Activated T-cell treated with anti-CD3 and anti-CD28 coated beads, Interleukin-2, amount 50 U/mL, for 24 hours (primary cell): Measurements from ENCODE around the gene MGAT4C.

ENCODE experiments used
- DNase-seq: peaks from one replicate; pipeline ENCODE4 v3.0.0-alpha.2; 2020
- H3K27ac Mint-ChIP-seq: 2 replicates; pipeline ENCODE4 v1.8.0; 2020; ENCODE audit warnings: mild to moderate bottlenecking, mixed read lengths
- H3K27me3 Mint-ChIP-seq: 2 replicates; pipeline ENCODE4 v1.8.0; 2020; ENCODE audit warnings: mixed read lengths
- H3K36me3 Mint-ChIP-seq: 2 replicates; pipeline ENCODE4 v1.8.0; 2020; ENCODE audit warnings: low read depth, mixed read lengths
- H3K4me1 Mint-ChIP-seq: 2 replicates; pipeline ENCODE4 v1.8.0; 2020; ENCODE audit warnings: low read depth, mixed read lengths
- H3K4me3 Mint-ChIP-seq: 2 replicates; pipeline ENCODE4 v1.8.0; 2020; ENCODE audit warnings: mild to moderate bottlenecking, moderate library complexity, mixed read lengths
- H3K9me3 Mint-ChIP-seq: 2 replicates; pipeline ENCODE4 v1.8.0; 2020; ENCODE audit warnings: mixed read lengths

MGAT4C gene

GRCh38 chr12:85949253-85949652, 306.9 kb downstream of the MGAT4C start:
- Mint-ChIP-seq H3K9me3 (no peaks in the 10 kb centered on the region), H3K36me3 (no peaks in the 10 kb centered on the region), H3K27me3 (no peaks in the 10 kb centered on the region), H3K27ac (no peak overlapping the region), H3K4me1 (no peaks in the 10 kb centered on the region), H3K4me3 (no peak overlapping the region)
- no peak for DNase-seq

- no peak for DNase-seq
- H3K4me3 Mint-ChIP-seq = no peak overlapping the region
- no peaks in the 10 kb centered on the region for H3K36me3 Mint-ChIP-seq
- no peaks in the 10 kb centered on the region for H3K27me3 Mint-ChIP-seq
- no peaks in the 10 kb centered on the region for H3K9me3 Mint-ChIP-seq
- H3K4me1 Mint-ChIP-seq = no peaks in the 10 kb centered on the region
- no peak overlapping the region for H3K27ac Mint-ChIP-seq
Measured at GRCh38 chr12:85948340-85948739, 307.9 kb downstream of the MGAT4C start.

GRCh38 chr12:85947286-85947685, 308.9 kb downstream of the MGAT4C start:
- H3K36me3 Mint-ChIP-seq = no peaks in the 10 kb centered on the region
- no peak overlapping the region for H3K4me3 Mint-ChIP-seq
- H3K27me3 Mint-ChIP-seq = no peaks in the 10 kb centered on the region
- DNase-seq = no peak
- no peak overlapping the region for H3K27ac Mint-ChIP-seq
- H3K4me1 Mint-ChIP-seq = no peaks in the 10 kb centered on the region
- H3K9me3 Mint-ChIP-seq = no peaks in the 10 kb centered on the region

GRCh38 chr12:85946375-85946774, 309.8 kb downstream of the MGAT4C start:
- H3K4me1 Mint-ChIP-seq = no peaks in the 10 kb centered on the region
- no peak overlapping the region for H3K27ac Mint-ChIP-seq
- H3K36me3 Mint-ChIP-seq = no peaks in the 10 kb centered on the region
- no peak for DNase-seq
- no peaks in the 10 kb centered on the region for H3K27me3 Mint-ChIP-seq
- no peak overlapping the region for H3K4me3 Mint-ChIP-seq
- no peaks in the 10 kb centered on the region for H3K9me3 Mint-ChIP-seq

- H3K9me3 Mint-ChIP-seq = no peaks in the 10 kb centered on the region
- no peak for DNase-seq
- no peaks in the 10 kb centered on the region for H3K27me3 Mint-ChIP-seq
- H3K4me3 Mint-ChIP-seq = no peak overlapping the region
- H3K27ac Mint-ChIP-seq = no peak overlapping the region
- H3K4me1 Mint-ChIP-seq = no peaks in the 10 kb centered on the region
- H3K36me3 Mint-ChIP-seq = no peaks in the 10 kb centered on the region
Measured at GRCh38 chr12:85927166-85927565, 329.0 kb downstream of the MGAT4C start.

- no peak overlapping the region for H3K4me3 Mint-ChIP-seq
- no peak for DNase-seq
- H3K36me3 Mint-ChIP-seq = no peaks in the 10 kb centered on the region
- H3K27me3 Mint-ChIP-seq = no peaks in the 10 kb centered on the region
- no peaks in the 10 kb centered on the region for H3K9me3 Mint-ChIP-seq
- H3K27ac Mint-ChIP-seq = no peak overlapping the region
- no peaks in the 10 kb centered on the region for H3K4me1 Mint-ChIP-seq
Measured at GRCh38 chr12:85923767-85924331, 332.3 kb downstream of the MGAT4C start.

- Mint-ChIP-seq H3K27me3 (no peaks in the 10 kb centered on the region), H3K4me3 (no peak overlapping the region), H3K4me1 (no peaks in the 10 kb centered on the region), H3K36me3 (no peaks in the 10 kb centered on the region), H3K9me3 (no peaks in the 10 kb centered on the region), H3K27ac (no peak overlapping the region)
- no peak for DNase-seq
Measured at GRCh38 chr12:85920324-85920947, 335.8 kb downstream of the MGAT4C start.
